Head of caudate nucleus (tissue), 42 donors: ENCODE measurements around the gene LHPP.

Source experiments
- DNase-seq, 42 donors: peaks; one replicate each; pipeline versions ENCODE4 v3.0.0 to v3.0.0-alpha.2; 2020 to 2021; ENCODE audit warnings: mixed read lengths in 7 of 42
- intact Hi-C: fragments of 100-400 bp; cut with DNase I; formaldehyde crosslinking; loops from one replicate; pipeline ENCODE4 v1.15.0; 2022

The LHPP gene

DNA sequence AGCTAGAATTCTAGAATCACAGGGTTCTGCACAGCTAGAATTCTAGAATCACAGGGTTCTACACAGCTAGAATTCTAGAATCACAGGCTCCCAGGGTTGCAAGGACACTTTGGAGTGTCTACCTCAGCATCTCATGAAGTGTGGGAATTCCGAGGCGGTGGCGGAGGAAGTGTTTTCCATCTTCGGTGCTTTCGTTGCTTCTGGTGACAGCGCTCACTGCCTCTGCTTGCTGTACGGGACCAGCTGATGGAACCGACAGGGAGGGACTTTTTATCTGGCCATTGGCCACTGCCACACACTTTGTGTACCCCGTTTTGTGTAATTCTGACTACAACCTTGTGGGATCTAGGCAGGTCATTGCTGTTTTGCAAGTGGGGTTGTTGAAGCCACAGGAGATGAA is 29.5 kb downstream of the LHPP start:
- peak in 1 of 42 donors; percentile 9 for DNase-seq
- intact Hi-C loops, result no loop called here

GRCh38 chr10:124492266-124492665 is 30.6 kb downstream of the LHPP start:
- intact Hi-C loops, result no loop called here
- DNase-seq, result no peak

DNA sequence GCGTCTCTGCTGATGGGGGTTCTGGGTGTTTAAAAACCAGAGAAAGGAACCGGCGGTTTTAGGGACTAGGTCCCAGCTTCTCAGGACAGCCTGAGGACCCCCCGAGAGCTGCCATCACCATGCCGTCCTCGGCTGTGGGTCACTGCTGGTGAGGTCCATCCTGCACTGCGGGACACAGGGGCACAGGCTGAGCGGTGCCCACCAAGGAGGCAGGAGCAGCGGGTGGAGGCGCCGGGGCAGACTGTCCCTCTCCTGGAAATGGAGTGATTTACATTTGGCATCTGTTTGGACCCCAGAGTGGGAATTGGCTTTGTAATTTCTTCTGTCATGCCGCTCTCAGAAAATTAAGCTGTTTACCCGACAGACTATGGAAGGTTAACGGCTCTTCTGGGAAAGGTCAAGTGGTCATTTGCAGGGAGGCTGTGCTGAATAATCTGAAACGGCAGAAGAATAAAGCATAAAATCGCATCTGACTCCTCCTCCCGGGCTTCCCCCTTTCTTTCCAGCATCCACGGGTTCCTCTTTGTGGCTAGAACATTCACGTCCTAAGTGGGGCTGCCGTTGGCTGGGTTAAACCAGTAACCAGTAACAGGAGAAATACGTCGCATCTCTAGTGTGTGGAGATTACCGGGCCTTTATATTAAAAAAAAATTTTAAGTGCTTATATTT is 31.7 kb downstream of the LHPP start:
- intact Hi-C loops, result no loop called here
- DNase-seq, result peak in 1 of 42 donors; percentile 20

DNA sequence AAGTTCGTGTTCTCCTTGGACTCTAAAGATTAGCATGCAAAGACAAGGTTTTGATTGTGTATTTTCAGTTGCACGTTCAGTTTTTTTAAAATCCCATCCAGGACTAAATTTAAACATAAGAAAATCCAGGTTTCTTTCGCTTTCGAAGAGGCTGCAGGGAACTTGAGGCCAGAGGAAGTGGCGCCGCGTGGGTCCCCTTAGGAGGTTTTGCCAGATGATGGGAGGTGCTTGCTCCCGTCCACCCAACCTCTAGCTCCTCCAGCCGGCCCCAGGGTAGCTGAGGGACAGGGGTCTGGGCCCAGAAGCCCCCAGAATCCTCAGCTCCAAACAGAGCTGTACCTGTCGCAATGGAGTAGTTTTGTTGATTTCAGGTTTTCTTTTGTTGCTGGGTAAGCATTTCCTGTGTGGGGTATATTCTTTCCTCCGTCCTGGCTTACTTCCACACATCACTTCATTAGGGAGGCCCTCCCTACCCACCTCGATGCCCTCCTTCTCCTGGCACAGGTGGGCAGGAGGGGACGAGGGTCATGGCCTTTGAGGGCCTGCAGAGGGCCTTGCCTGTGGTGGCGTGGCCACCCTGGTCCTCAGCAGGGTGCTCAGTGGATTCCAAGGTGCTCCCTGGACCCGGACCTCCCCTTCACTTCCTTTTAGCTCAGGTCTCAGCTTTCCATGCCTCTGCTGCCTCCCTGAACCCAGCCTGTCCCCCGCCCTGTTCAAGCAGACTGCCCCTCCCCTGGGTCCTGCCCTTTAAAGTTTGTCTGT is 32.6 kb downstream of the LHPP start:
- intact Hi-C loops, result no loop called here
- DNase-seq, result no peak

- DNase-seq, result peak in 1 of 42 donors; percentile 2
- intact Hi-C loops, result no loop called here
These were observed 33.5 kb downstream of the LHPP start for GRCh38 chr10:124495162-124495561.

- intact Hi-C loops, result no loop called here
- DNase-seq, result no peak
These were observed 34.1 kb downstream of the LHPP start for GRCh38 chr10:124495725-124496124.

DNA sequence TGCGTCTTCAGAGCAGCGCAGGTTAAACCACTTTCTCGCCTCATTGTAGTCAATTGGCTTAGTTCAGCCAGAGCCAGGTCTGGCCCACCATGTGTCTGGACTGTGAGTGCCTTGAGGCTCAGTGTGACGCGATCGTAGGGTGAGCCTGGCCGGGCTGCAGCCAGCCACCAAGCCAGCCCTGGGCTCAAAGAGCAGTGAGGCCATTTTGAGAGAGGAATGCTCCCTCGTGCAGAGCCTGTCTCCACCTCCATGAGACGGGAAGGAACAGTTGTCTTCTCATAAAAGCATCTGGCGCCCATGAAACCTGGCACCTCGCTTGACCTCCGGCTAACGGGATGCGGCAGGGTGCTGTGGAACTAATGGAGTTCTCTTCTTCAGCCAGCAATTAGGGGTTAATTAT is 34.5 kb downstream of the LHPP start:
- peak in 1 of 42 donors; percentile 2 for DNase-seq
- intact Hi-C loops, result no loop called here

DNA sequence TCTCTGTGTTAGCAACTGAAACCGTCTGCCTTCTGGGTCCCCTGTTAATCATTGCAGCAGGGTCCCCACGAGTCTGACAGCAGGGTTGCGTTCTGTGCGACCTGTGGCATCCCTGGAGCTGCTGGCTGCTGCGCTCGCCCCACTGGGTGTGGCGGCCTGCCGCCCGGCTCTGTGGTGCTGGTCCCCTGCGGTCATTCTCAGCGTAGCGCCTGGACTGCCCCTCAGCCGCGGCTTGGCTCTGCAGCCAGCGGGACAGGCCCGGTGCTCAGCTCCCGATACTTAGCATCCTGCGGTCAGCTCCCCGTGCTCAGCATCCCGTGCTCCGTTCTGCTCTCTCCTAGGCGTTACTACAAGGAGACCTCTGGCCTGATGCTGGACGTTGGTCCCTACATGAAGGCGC is 35.0 kb downstream of the LHPP start:
- peak in 1 of 42 donors; percentile 13 for DNase-seq
- intact Hi-C loops, result no loop called here

GRCh38 chr10:124497196-124497881 is 35.7 kb downstream of the LHPP start:
- DNase-seq, result peak in 2 of 42 donors; percentile 0 to 31
- intact Hi-C loops, result no loop called here

DNA sequence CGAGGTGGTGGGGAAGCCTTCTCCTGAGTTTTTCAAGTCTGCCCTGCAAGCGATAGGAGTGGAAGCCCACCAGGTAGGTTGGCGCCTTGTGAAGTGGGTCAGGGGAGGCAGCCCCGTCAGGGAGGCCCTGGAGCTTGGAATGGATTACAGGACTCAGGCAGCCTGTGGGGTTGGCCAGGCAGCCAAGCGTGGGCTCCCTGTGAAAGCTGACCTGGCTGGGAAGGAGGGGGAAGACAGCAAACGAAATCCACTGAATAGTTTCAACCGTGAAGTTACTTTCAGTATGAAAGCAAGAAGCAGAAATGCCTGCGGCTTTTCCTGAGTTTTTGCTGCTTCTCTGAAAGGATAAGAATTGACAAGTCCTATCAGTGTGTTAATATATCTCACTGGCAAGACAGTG is 36.4 kb downstream of the LHPP start:
- intact Hi-C loops, result no loop called here

DNA sequence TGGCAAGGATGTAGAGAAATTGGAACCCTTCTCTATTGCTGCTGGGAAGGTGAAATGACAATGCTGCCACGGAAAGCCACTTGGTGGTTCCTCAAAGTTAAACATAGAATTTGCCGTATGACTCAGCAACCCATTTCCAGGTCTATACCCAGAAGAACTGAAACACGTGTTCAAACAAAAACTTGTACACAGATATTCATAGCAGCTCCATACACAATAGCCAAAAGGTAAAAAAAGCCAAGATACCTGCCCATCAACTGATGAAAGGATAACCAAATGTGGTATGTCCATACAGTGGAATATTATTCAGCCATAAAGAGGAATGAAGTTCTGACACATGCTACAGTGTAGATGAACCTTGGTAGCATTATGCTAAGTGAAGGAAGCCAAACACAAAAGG is 39.1 kb downstream of the LHPP start:
- DNase-seq, result no peak
- intact Hi-C loops, result no loop called here

More for the DNA sequence above, 36.4 kb downstream of the LHPP start:
- peak in 1 of 42 donors; percentile 4 for DNase-seq

- DNase-seq, result peak in 2 of 42 donors; percentile 3 to 12
- intact Hi-C loops, result no loop called here
These were observed 43.1 kb downstream of the LHPP start for GRCh38 chr10:124504711-124505110.

DNA sequence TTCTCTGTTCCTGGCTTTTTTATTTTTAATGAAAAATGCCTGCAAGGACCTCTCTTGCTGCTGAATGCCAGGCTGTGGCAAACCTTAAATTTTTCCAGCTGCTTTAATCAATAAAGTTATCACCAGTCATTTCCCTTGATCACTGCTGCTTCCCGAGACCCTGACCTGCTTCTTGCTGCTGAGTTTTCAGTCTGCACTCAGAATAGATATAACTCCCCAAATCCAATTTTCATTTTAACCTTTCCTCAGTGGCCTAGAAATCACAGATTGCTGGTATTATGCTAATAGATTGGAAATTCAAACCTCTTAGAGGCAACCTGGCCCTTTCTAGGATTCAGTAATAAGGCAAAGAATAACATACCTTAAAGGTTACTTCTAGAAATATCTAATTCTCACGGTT is 43.7 kb downstream of the LHPP start:
- intact Hi-C loops, result no loop called here
- peak in 1 of 42 donors; percentile 5 for DNase-seq

GRCh38 chr10:124508070-124508667 is 46.5 kb downstream of the LHPP start:
- no peak for DNase-seq
- intact Hi-C loops, result no loop called here

GRCh38 chr10:124508907-124509454 is 47.4 kb downstream of the LHPP start:
- intact Hi-C loops, result no loop called here
- DNase-seq, result no peak

GRCh38 chr10:124509880-124510632 is 48.4 kb downstream of the LHPP start:
- peak in 1 of 42 donors; percentile 22 for DNase-seq
- intact Hi-C loops, result no loop called here

GRCh38 chr10:124510759-124511158 is 49.1 kb downstream of the LHPP start:
- intact Hi-C loops, result no loop called here
- DNase-seq, result peak in 1 of 42 donors; percentile 25

GRCh38 chr10:124511205-124512039 is 49.8 kb downstream of the LHPP start:
- peak in 22 of 42 donors; percentile 30 to 79 (median 56) for DNase-seq
- intact Hi-C loops, result no loop called here
